DND-41 (cell line): ENCODE measurements around the gene KCNC1.

ENCODE experiments used
- CTCF ChIP-seq: IDR thresholded peaks from 2 replicates; pipeline ENCODE4 v1.5.1; 2012; ENCODE audit warnings: borderline replicate concordance, low read length, moderate library complexity, mild to moderate bottlenecking; ENCODE audit not compliant: poor library complexity, severe bottlenecking; ENCODE audit errors: extremely low read depth
- EZH2 ChIP-seq: IDR thresholded peaks from 3 replicates; pipeline ENCODE4 v1.6.1; 2012; ENCODE audit warnings: borderline replicate concordance, low read depth, mild to moderate bottlenecking, moderate library complexity, low read length, inconsistent platforms; ENCODE audit not compliant: severe bottlenecking

GRCh38 chr11:17772704-17773600 is 38.4 kb downstream of the KCNC1 start:
- TF ChIP-seq CTCF (no peak), EZH2 (no peak)
